Stimulated activated naive CD8-positive, alpha-beta T cell treated with anti-CD3 and anti-CD28 coated beads, Interleukin-15, Interleukin-2, amounts not matched to agents 100 ng/mL and 50 ng/mL, for 24 hours (primary cell): ENCODE results near the gene TTC23L.

Experiments used
- H3K27ac Mint-ChIP-seq: one replicate; pipeline ENCODE4 v1.8.0; 2021; ENCODE audit warnings: mild to moderate bottlenecking, mixed read lengths
- H3K27me3 Mint-ChIP-seq: one replicate; pipeline ENCODE4 v1.8.0; 2021; ENCODE audit warnings: mixed read lengths
- H3K36me3 Mint-ChIP-seq: one replicate; pipeline ENCODE4 v1.8.0; 2021; ENCODE audit warnings: low read depth, mixed read lengths
- H3K4me1 Mint-ChIP-seq: one replicate; pipeline ENCODE4 v1.8.0; 2021; ENCODE audit warnings: low read depth, mixed read lengths
- H3K4me3 Mint-ChIP-seq: one replicate; pipeline ENCODE4 v1.8.0; 2021; ENCODE audit warnings: mild to moderate bottlenecking, mixed read lengths
- H3K9me3 Mint-ChIP-seq: one replicate; pipeline ENCODE4 v1.8.0; 2021; ENCODE audit warnings: mixed read lengths

The TTC23L gene

GRCh38 chr5:34838785-34839714 lies at the start of gene TTC23L:
TSS of gene TTC23L (plus strand) at chr5:34839164. CDS start at chr5:34840672, 1,508 bp downstream.
- no peaks in the 10 kb centered on the region for H3K36me3 Mint-ChIP-seq
- no peaks in the 10 kb centered on the region for H3K9me3 Mint-ChIP-seq
- peak within 1 kb of the TSS; percentile 89 for H3K27ac Mint-ChIP-seq
- no peaks in the 10 kb centered on the region for H3K27me3 Mint-ChIP-seq
- peak within 1 kb of the TSS; percentile 89 for H3K4me3 Mint-ChIP-seq
- peaks cover 13% of the 10 kb centered on the region for H3K4me1 Mint-ChIP-seq

- H3K4me3 Mint-ChIP-seq: no peak overlapping the region
- no peaks in the 10 kb centered on the region for H3K36me3 Mint-ChIP-seq
- H3K27me3 Mint-ChIP-seq: peaks cover 12% of the 10 kb centered on the region
- H3K9me3 Mint-ChIP-seq: no peaks in the 10 kb centered on the region
- no peaks in the 10 kb centered on the region for H3K4me1 Mint-ChIP-seq
- no peak overlapping the region for H3K27ac Mint-ChIP-seq
Observed at GRCh38 chr5:34789639-34790038, 49.3 kb upstream of the TTC23L start.

- Mint-ChIP-seq H3K27me3 (peaks cover 11% of the 10 kb centered on the region), H3K4me3 (no peak overlapping the region), H3K4me1 (no peaks in the 10 kb centered on the region), H3K27ac (no peak overlapping the region), H3K9me3 (no peaks in the 10 kb centered on the region), H3K36me3 (no peaks in the 10 kb centered on the region)
Observed at GRCh38 chr5:34790069-34790468, 48.9 kb upstream of the TTC23L start.

GRCh38 chr5:34791761-34792244 lies 47.2 kb upstream of the TTC23L start:
- Mint-ChIP-seq H3K4me1 (no peaks in the 10 kb centered on the region), H3K27me3 (peaks cover 7% of the 10 kb centered on the region), H3K27ac (no peak overlapping the region), H3K4me3 (no peak overlapping the region), H3K9me3 (no peaks in the 10 kb centered on the region), H3K36me3 (no peaks in the 10 kb centered on the region)

- no peaks in the 10 kb centered on the region for H3K4me1 Mint-ChIP-seq
- no peaks in the 10 kb centered on the region for H3K36me3 Mint-ChIP-seq
- H3K4me3 Mint-ChIP-seq: no peak overlapping the region
- H3K27ac Mint-ChIP-seq: no peak overlapping the region
- no peaks in the 10 kb centered on the region for H3K27me3 Mint-ChIP-seq
- no peaks in the 10 kb centered on the region for H3K9me3 Mint-ChIP-seq
Observed at GRCh38 chr5:34802834-34803563, 36.0 kb upstream of the TTC23L start.

GRCh38 chr5:34803974-34804732 lies 34.8 kb upstream of the TTC23L start:
- H3K27ac Mint-ChIP-seq: no peak overlapping the region
- H3K4me1 Mint-ChIP-seq: no peaks in the 10 kb centered on the region
- no peaks in the 10 kb centered on the region for H3K36me3 Mint-ChIP-seq
- H3K4me3 Mint-ChIP-seq: no peak overlapping the region
- H3K27me3 Mint-ChIP-seq: no peaks in the 10 kb centered on the region
- no peaks in the 10 kb centered on the region for H3K9me3 Mint-ChIP-seq

- Mint-ChIP-seq H3K36me3 (no peaks in the 10 kb centered on the region), H3K27me3 (no peaks in the 10 kb centered on the region), H3K4me3 (no peak overlapping the region), H3K9me3 (no peaks in the 10 kb centered on the region), H3K4me1 (no peaks in the 10 kb centered on the region), H3K27ac (no peak overlapping the region)
Observed at GRCh38 chr5:34804913-34805312, 34.1 kb upstream of the TTC23L start.

- Mint-ChIP-seq H3K27me3 (no peaks in the 10 kb centered on the region), H3K4me1 (no peaks in the 10 kb centered on the region), H3K36me3 (no peaks in the 10 kb centered on the region), H3K4me3 (no peak overlapping the region), H3K9me3 (no peaks in the 10 kb centered on the region), H3K27ac (no peak overlapping the region)
Observed at GRCh38 chr5:34806532-34806931, 32.4 kb upstream of the TTC23L start.

- Mint-ChIP-seq H3K36me3 (no peaks in the 10 kb centered on the region), H3K9me3 (no peaks in the 10 kb centered on the region), H3K27me3 (peaks cover 5% of the 10 kb centered on the region), H3K4me1 (no peaks in the 10 kb centered on the region), H3K27ac (no peak overlapping the region), H3K4me3 (no peak overlapping the region)
Observed at GRCh38 chr5:34811706-34812105, 27.3 kb upstream of the TTC23L start.

- Mint-ChIP-seq H3K27ac (no peak overlapping the region), H3K36me3 (no peaks in the 10 kb centered on the region), H3K4me3 (no peak overlapping the region), H3K4me1 (no peaks in the 10 kb centered on the region), H3K27me3 (peaks cover 5% of the 10 kb centered on the region), H3K9me3 (no peaks in the 10 kb centered on the region)
Observed at GRCh38 chr5:34813509-34813908, 25.5 kb upstream of the TTC23L start.

GRCh38 chr5:34817558-34818351 lies 21.2 kb upstream of the TTC23L start:
- Mint-ChIP-seq H3K36me3 (no peaks in the 10 kb centered on the region), H3K9me3 (no peaks in the 10 kb centered on the region), H3K27me3 (peaks cover 5% of the 10 kb centered on the region), H3K4me3 (no peak overlapping the region), H3K4me1 (no peaks in the 10 kb centered on the region), H3K27ac (no peak overlapping the region)

- Mint-ChIP-seq H3K9me3 (no peaks in the 10 kb centered on the region), H3K27ac (no peak overlapping the region), H3K4me1 (no peaks in the 10 kb centered on the region), H3K4me3 (no peak overlapping the region), H3K36me3 (no peaks in the 10 kb centered on the region), H3K27me3 (no peaks in the 10 kb centered on the region)
Observed at GRCh38 chr5:34818717-34819116, 20.2 kb upstream of the TTC23L start.

- H3K4me3 Mint-ChIP-seq: no peak overlapping the region
- no peaks in the 10 kb centered on the region for H3K9me3 Mint-ChIP-seq
- peaks cover 9% of the 10 kb centered on the region for H3K27me3 Mint-ChIP-seq
- H3K27ac Mint-ChIP-seq: no peak overlapping the region
- H3K4me1 Mint-ChIP-seq: no peaks in the 10 kb centered on the region
- H3K36me3 Mint-ChIP-seq: no peaks in the 10 kb centered on the region
Observed at GRCh38 chr5:34820593-34820992, 18.4 kb upstream of the TTC23L start.
